Osteoblast (primary cell): ENCODE measurements around the gene RIT2. TPM values are rescaled to one million over a fixed set of nuclear protein-coding genes. Genes with fewer than 3 reads are reported as not detected.

ENCODE experiments used
- DNase-seq: peaks from one replicate; pipeline ENCODE4 v3.0.0; 2011; ENCODE audit warnings: low spot score, mixed read lengths; ENCODE audit not compliant: insufficient read length; ENCODE audit errors: missing footprints
- H2AFZ ChIP-seq: 2 replicates; pipeline ENCODE4 v1.6.0; 2011; ENCODE audit warnings: mild to moderate bottlenecking, low read length
- H3K27ac ChIP-seq: 2 replicates; pipeline ENCODE4 v1.5.1; 2011; ENCODE audit warnings: mild to moderate bottlenecking, low read depth, low read length, moderate library complexity
- H3K27me3 ChIP-seq: 2 replicates; pipeline ENCODE4 v1.6.0; 2012; ENCODE audit warnings: mild to moderate bottlenecking, control low read depth, inconsistent platforms, low read length, moderate library complexity; ENCODE audit not compliant: insufficient read depth
- H3K36me3 ChIP-seq: 2 replicates; pipeline ENCODE4 v1.5.1; 2011; ENCODE audit warnings: mild to moderate bottlenecking, low read length, control low read depth, moderate library complexity; ENCODE audit not compliant: insufficient read depth
- H3K4me1 ChIP-seq: 2 replicates; pipeline ENCODE4 v1.5.1; 2011; ENCODE audit warnings: mild to moderate bottlenecking, low read length, control low read depth, moderate library complexity; ENCODE audit not compliant: insufficient read depth
- H3K4me2 ChIP-seq: 2 replicates; pipeline ENCODE4 v1.6.0; 2011; ENCODE audit warnings: mild to moderate bottlenecking, low read length; ENCODE audit not compliant: insufficient read depth
- H3K4me3 ChIP-seq: fragments of 200-600 bp; sonication (generic); 3 replicates; pipeline ENCODE4 v1.5.1; 2012; ENCODE audit warnings: mild to moderate bottlenecking, low read length, inconsistent platforms; ENCODE audit not compliant: insufficient read depth
- H3K79me2 ChIP-seq: 2 replicates; pipeline ENCODE4 v1.6.0; 2012; ENCODE audit warnings: mild to moderate bottlenecking, low read length, control low read depth, inconsistent platforms; ENCODE audit not compliant: insufficient read depth
- H3K9me3 ChIP-seq: 2 replicates; pipeline ENCODE4 v1.5.1; 2011; ENCODE audit warnings: low read depth, low read length, control low read depth
- H4K20me1 ChIP-seq: 2 replicates; pipeline ENCODE4 v1.6.0; 2012; ENCODE audit warnings: mild to moderate bottlenecking, low read length, control low read depth; ENCODE audit not compliant: insufficient read depth
- total RNA-seq: library from RNA; depleted of rRNA; stranded (reverse); fragments of >200 nt; gene quantifications from 2 replicates; pipeline ENCODE4 v1.2.3, GENCODE V29; 2012
- TF ChIP-seq, protein P1 (sequence below): IDR thresholded peaks from 2 replicates; pipeline ENCODE4 v1.5.1; 2011; ENCODE audit warnings: mild to moderate bottlenecking, low read depth, low read length, moderate library complexity; ENCODE audit errors: extremely low read depth

The RIT2 gene
- total RNA-seq, 1 donor: not detected

DNA sequence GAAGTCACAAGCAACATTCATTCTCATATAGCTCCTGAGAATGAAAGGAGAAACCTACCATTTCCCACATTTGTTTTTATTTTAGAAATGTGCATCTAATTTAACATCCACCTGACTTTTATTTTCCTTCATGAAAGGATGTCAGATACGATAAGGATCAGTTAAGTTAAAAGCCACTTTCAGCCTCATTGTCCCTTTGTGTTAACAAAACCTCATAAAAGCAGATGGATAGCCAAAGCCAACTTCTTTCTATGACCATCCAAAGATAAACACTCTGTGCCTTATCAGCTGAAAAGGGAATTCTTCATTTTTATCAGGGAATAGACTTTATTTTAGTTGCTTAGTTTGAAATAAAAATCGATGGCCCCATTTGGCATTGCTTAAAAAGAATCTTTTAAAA, 25.7 kb upstream of the RIT2 start:
- H2AFZ ChIP-seq: no peak overlapping the region
- no peaks in the 10 kb centered on the region for H3K4me1 ChIP-seq
- H3K9me3 ChIP-seq: no peaks in the 10 kb centered on the region
- no peaks in the 10 kb centered on the region for H3K79me2 ChIP-seq
- H4K20me1 ChIP-seq: no peaks in the 10 kb centered on the region
- H3K4me3 ChIP-seq: no peak overlapping the region
- H3K27me3 ChIP-seq: no peaks in the 10 kb centered on the region
- TF ChIP-seq, protein P1, sequence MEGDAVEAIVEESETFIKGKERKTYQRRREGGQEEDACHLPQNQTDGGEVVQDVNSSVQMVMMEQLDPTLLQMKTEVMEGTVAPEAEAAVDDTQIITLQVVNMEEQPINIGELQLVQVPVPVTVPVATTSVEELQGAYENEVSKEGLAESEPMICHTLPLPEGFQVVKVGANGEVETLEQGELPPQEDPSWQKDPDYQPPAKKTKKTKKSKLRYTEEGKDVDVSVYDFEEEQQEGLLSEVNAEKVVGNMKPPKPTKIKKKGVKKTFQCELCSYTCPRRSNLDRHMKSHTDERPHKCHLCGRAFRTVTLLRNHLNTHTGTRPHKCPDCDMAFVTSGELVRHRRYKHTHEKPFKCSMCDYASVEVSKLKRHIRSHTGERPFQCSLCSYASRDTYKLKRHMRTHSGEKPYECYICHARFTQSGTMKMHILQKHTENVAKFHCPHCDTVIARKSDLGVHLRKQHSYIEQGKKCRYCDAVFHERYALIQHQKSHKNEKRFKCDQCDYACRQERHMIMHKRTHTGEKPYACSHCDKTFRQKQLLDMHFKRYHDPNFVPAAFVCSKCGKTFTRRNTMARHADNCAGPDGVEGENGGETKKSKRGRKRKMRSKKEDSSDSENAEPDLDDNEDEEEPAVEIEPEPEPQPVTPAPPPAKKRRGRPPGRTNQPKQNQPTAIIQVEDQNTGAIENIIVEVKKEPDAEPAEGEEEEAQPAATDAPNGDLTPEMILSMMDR: no peak
- no peak overlapping the region for H3K4me2 ChIP-seq
- DNase-seq: no peak
- H3K36me3 ChIP-seq: no peaks in the 10 kb centered on the region
- no peak overlapping the region for H3K27ac ChIP-seq

DNA sequence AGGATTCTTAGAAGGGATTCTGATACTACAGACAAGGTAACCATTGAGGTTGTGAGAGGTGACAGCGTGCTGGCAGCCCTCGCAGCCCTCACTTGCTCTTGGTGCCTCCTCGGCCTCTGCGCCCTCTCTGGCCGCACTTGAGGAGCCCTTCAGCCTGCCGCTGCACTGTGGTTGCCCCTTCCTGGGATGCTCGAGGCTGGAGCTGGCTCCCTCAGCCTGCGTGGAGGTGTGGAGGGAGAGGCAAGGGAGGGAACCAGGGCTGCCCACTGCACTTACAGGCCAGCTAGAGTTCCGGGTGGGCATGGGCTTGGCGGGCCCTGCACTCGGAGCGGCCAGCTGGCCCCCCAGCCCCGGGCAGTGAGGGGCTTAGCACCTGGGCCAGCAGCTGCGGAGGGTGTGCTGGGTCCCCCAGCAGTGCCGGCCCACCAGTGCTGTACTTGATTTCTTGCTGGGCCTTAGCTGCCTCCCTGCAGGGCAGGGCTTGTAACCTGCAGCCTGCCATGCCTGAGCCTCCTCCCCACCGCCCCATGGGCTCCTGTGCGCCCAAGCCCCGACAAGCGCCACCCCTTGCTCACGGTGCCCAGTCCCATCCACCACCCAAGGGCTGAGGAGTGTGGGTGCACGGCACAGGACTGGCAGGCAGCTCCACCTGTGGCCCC, 23.9 kb upstream of the RIT2 start:
- Histone ChIP-seq H3K79me2 (no peaks in the 10 kb centered on the region), H3K9me3 (no peaks in the 10 kb centered on the region), H3K4me3 (no peak overlapping the region), H3K27ac (no peak overlapping the region), H4K20me1 (no peaks in the 10 kb centered on the region), H3K36me3 (no peaks in the 10 kb centered on the region), H3K27me3 (no peaks in the 10 kb centered on the region), H2AFZ (no peak overlapping the region), H3K4me1 (no peaks in the 10 kb centered on the region), H3K4me2 (no peak overlapping the region)
- DNase-seq: no peak
- TF ChIP-seq, protein P1: no peak

DNA sequence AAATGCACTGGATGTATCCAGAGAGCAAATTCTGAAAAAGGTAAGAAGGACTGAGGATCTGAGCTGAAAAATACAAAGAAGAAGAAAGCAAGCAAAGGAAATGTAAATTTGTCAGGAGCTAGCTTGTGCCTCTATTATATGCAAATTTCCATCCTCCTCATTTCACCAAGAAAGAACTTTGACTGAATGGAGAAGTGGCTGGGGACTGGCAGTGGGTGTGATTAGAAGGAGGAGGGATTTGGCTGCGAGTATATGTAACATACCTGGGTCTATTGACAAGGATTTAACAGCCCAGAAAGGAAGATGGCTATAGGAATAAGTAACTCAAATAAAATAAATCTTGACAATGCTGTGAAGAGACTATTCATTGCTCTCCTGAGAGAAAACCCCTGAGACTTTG, 19.4 kb upstream of the RIT2 start:
- H3K9me3 ChIP-seq: no peaks in the 10 kb centered on the region
- H4K20me1 ChIP-seq: no peaks in the 10 kb centered on the region
- H3K4me3 ChIP-seq: no peak overlapping the region
- no peak overlapping the region for H2AFZ ChIP-seq
- TF ChIP-seq, protein P1: no peak
- no peak for DNase-seq
- H3K36me3 ChIP-seq: no peaks in the 10 kb centered on the region
- no peaks in the 10 kb centered on the region for H3K27me3 ChIP-seq
- H3K4me1 ChIP-seq: peaks cover 8% of the 10 kb centered on the region
- no peak overlapping the region for H3K4me2 ChIP-seq
- H3K27ac ChIP-seq: no peak overlapping the region
- no peaks in the 10 kb centered on the region for H3K79me2 ChIP-seq

DNA sequence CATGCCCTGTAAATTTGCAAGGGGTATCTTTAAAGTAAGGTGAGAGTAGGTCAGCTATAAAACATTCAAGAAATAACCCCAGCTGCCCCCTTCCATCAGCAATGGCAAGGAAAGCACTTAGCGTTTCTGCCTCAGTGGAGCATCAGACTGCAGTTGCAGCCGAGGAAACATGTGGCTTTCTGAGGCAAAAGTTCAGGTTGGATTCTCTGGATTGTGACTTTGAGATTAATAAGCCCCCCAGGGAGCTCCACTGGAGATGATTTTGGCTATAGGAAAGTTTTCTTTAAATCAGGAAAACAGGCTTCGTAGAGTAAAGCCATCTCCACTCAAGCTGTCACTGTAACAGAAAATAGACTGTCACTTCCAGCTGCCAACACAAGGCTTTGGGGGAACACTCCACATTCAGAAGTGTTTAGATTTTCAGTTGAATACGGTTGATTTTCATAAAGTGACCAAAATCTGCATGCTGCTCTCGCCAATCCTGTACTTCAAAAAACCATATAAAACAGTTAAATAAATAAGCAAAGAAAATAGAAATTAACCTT, 15.3 kb upstream of the RIT2 start:
- Histone ChIP-seq H3K27ac (no peak overlapping the region), H4K20me1 (no peaks in the 10 kb centered on the region), H3K9me3 (no peaks in the 10 kb centered on the region), H3K4me1 (peaks cover 8% of the 10 kb centered on the region), H3K4me3 (peak overlapping the region; percentile 48), H3K79me2 (no peaks in the 10 kb centered on the region), H3K36me3 (no peaks in the 10 kb centered on the region), H3K27me3 (no peaks in the 10 kb centered on the region), H3K4me2 (peak overlapping the region; percentile 71), H2AFZ (peak overlapping the region; percentile 82)
- DNase-seq: no peak
- TF ChIP-seq, protein P1: no peak
